WTC11 (cell line): ENCODE measurements around the gene PRKAR1B. TPM values are rescaled to one million over a fixed set of nuclear protein-coding genes. Genes with fewer than 3 reads are reported as not detected.

Experiments used
- ATAC-seq: fragments of 200-7000 bp; cut with Tn5 transposase; 2 replicates; pipeline ENCODE4 v1.10.0; 2021; ENCODE audit warnings: mild to moderate bottlenecking, moderate library complexity
- CTCF ChIA-PET: fragments of 300-600 bp; sonication (Branson Sonifier 250); formaldehyde crosslinking; loops from one replicate; lab custom pipeline; 2021; ENCODE audit warnings: antibody characterized with exemption; lab: Charles Lee
- POLR2A ChIA-PET: fragments of 350-600 bp; sonication (Branson Sonifier 250); formaldehyde crosslinking; loops from one replicate; lab custom pipeline; 2021; ENCODE audit warnings: antibody characterized with exemption; lab: Charles Lee
- DNase-seq: peaks from one replicate; pipeline ENCODE4 v3.0.0; 2021; ENCODE audit warnings: low spot score
- H3K27ac Mint-ChIP-seq: 2 replicates; pipeline ENCODE4 v1.8.0; 2021; ENCODE audit warnings: mixed read lengths
- H3K27me3 Mint-ChIP-seq: 2 replicates; pipeline ENCODE4 v1.8.0; 2021; ENCODE audit warnings: low read depth, mild to moderate bottlenecking, moderate library complexity, mixed read lengths
- H3K36me3 Mint-ChIP-seq: 2 replicates; pipeline ENCODE4 v1.8.0; 2021; ENCODE audit warnings: mixed read lengths
- H3K4me1 Mint-ChIP-seq: 2 replicates; pipeline ENCODE4 v1.8.0; 2022; ENCODE audit warnings: mixed read lengths
- H3K4me3 Mint-ChIP-seq: 2 replicates; pipeline ENCODE4 v1.8.0; 2021; ENCODE audit warnings: mild to moderate bottlenecking, moderate library complexity, mixed read lengths
- H3K9me3 Mint-ChIP-seq: 2 replicates; pipeline ENCODE4 v1.8.0; 2021; ENCODE audit warnings: mixed read lengths
- ATF1 ChIP-seq: sonication (generic); formaldehyde crosslinking; IDR thresholded peaks from 2 replicates; pipeline ENCODE4 v1.8.1; 2023; ENCODE audit warnings: mild to moderate bottlenecking, moderate library complexity, missing genetic modification reagents
- CREM ChIP-seq: sonication (generic); formaldehyde crosslinking; IDR thresholded peaks from 2 replicates; pipeline ENCODE4 v1.8.1; 2022; ENCODE audit warnings: mild to moderate bottlenecking, missing genetic modification reagents, moderate library complexity
- ETV6 ChIP-seq: sonication (generic); formaldehyde crosslinking; IDR thresholded peaks from 2 replicates; pipeline ENCODE4 v1.8.1; 2022; ENCODE audit warnings: mild to moderate bottlenecking, missing genetic modification reagents
- FOXJ3 ChIP-seq: sonication (generic); formaldehyde crosslinking; IDR thresholded peaks from 2 replicates; pipeline ENCODE4 v1.9.0; 2021; ENCODE audit warnings: missing genetic modification reagents, mild to moderate bottlenecking, borderline replicate concordance
- KAT7 ChIP-seq: sonication (generic); formaldehyde crosslinking; IDR thresholded peaks from 2 replicates; pipeline ENCODE4 v1.8.1; 2023; ENCODE audit warnings: missing genetic modification reagents, mild to moderate bottlenecking, borderline replicate concordance
- NFYB ChIP-seq: sonication (generic); formaldehyde crosslinking; conservative IDR thresholded peaks from 2 replicates; pipeline ENCODE4 v1.8.0; 2022; ENCODE audit warnings: low read depth, missing genetic modification reagents
- ZNF121 ChIP-seq: sonication (generic); formaldehyde crosslinking; IDR thresholded peaks from 2 replicates; pipeline ENCODE4 v1.8.0; 2023; ENCODE audit warnings: missing genetic modification reagents
- ZNF416 ChIP-seq: fragments of 250-450 bp; sonication (Bioruptor Pico); IDR thresholded peaks from 2 replicates; pipeline ENCODE4 v1.9.0; 2021; ENCODE audit warnings: mild to moderate bottlenecking, inconsistent platforms
- total RNA-seq: library from RNA; stranded (reverse); gene quantifications from 3 replicates; pipeline ENCODE4 v1.2.3, GENCODE V29; 2021
- TF ChIP-seq, protein P1 (sequence below): sonication (generic); formaldehyde crosslinking; IDR thresholded peaks from 2 replicates; pipeline ENCODE4 v1.8.1; 2023; ENCODE audit warnings: mild to moderate bottlenecking, missing genetic modification reagents
- TF ChIP-seq, protein P2 (sequence below): fragments of 250-450 bp; sonication (Bioruptor Pico); IDR thresholded peaks from 2 replicates; pipeline ENCODE4 v2.1.2; 2022; ENCODE audit warnings: mild to moderate bottlenecking, moderate library complexity
- TF ChIP-seq, protein P3 (sequence below): sonication (generic); formaldehyde crosslinking; IDR thresholded peaks from 2 replicates; pipeline ENCODE4 v1.8.0; 2022; ENCODE audit warnings: mild to moderate bottlenecking, missing genetic modification reagents
- TF ChIP-seq, protein P4 (sequence below): fragments of 250-450 bp; sonication (Bioruptor Pico); IDR thresholded peaks from 2 replicates; pipeline ENCODE4 v1.9.0; 2021; ENCODE audit warnings: mild to moderate bottlenecking, borderline replicate concordance
- TF ChIP-seq, protein P5 (sequence below): sonication (generic); formaldehyde crosslinking; IDR thresholded peaks from 2 replicates; pipeline ENCODE4 v1.8.1; 2023; ENCODE audit warnings: mild to moderate bottlenecking, missing genetic modification reagents, moderate library complexity

Gene PRKAR1B
- total RNA-seq, 1 experiment from 2014 or later = 43.6 TPM

DNA sequence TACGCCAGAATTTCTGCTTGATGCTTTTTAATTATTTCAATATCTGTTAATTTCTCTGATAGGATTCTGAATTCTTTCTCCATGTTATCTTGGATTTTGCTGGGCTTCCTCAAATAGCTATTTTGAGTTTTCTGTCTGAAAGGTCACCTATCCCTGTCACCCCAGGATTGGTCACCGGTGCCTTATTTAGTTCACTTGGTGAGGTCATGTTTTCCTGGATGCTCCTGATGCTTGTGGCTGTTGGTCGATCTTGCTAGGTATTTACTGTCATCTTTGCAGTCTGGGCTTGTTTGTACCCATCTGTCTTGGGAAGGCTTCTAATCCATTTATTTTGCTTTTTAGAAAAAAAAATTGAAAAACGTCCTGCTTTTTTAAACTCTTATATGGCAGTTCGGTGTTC, 11.2 kb upstream of the PRKAR1B start (continued):
- TF ChIP-seq, protein P1, sequence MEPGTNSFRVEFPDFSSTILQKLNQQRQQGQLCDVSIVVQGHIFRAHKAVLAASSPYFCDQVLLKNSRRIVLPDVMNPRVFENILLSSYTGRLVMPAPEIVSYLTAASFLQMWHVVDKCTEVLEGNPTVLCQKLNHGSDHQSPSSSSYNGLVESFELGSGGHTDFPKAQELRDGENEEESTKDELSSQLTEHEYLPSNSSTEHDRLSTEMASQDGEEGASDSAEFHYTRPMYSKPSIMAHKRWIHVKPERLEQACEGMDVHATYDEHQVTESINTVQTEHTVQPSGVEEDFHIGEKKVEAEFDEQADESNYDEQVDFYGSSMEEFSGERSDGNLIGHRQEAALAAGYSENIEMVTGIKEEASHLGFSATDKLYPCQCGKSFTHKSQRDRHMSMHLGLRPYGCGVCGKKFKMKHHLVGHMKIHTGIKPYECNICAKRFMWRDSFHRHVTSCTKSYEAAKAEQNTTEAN (CRISPR knock-in tag) = no peak
- TF ChIP-seq ZNF416 = no peak
- TF ChIP-seq KAT7 (CRISPR knock-in tag) = no peak

DNA sequence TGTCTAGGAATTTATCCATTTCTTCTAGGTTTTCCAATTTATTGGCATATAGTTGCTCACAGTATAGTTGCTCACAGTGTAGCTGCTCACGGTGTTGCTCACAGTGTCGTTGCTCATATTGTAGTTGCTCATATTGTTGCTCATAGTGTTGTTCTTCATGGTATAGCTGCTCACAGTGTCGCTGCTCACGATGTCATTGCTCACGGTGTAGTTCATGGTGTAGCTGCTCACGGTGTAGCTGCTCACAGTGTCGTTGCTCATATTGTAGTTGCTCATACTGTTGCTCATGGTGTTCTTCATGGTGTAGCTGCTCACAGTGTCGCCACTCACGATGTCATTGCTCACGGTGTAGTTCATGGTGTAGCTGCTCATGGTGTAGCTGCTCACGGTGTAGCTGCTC, 7.7 kb upstream of the PRKAR1B start:
- Mint-ChIP-seq H3K27me3 (no peaks in the 10 kb centered on the region), H3K27ac (no peak overlapping the region), H3K4me3 (no peak overlapping the region)
- ChIA-PET POLR2A (interaction anchor here (0.6 kb wide), 1 partner anchor 219 kb away, joined by 3 read pairs; no protein-coding TSS in a partner anchor), CTCF (no interaction called here)
- ATAC-seq = no peak
- DNase-seq = no peak
- TF ChIP-seq ZNF121 (CRISPR knock-in tag) = no peak
- no peak for TF ChIP-seq CREM
- TF ChIP-seq, protein P2, sequence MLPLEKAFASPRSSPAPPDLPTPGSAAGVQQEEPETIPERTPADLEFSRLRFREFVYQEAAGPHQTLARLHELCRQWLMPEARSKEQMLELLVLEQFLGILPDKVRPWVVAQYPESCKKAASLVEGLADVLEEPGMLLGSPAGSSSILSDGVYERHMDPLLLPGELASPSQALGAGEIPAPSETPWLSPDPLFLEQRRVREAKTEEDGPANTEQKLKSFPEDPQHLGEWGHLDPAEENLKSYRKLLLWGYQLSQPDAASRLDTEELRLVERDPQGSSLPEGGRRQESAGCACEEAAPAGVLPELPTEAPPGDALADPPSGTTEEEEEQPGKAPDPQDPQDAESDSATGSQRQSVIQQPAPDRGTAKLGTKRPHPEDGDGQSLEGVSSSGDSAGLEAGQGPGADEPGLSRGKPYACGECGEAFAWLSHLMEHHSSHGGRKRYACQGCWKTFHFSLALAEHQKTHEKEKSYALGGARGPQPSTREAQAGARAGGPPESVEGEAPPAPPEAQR (CRISPR knock-in tag) = no peak
- no peak for TF ChIP-seq ETV6 (CRISPR knock-in tag)
- TF ChIP-seq, protein P3, sequence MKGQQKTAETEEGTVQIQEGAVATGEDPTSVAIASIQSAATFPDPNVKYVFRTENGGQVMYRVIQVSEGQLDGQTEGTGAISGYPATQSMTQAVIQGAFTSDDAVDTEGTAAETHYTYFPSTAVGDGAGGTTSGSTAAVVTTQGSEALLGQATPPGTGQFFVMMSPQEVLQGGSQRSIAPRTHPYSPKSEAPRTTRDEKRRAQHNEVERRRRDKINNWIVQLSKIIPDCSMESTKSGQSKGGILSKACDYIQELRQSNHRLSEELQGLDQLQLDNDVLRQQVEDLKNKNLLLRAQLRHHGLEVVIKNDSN (CRISPR knock-in tag) = no peak
- TF ChIP-seq, protein P4, sequence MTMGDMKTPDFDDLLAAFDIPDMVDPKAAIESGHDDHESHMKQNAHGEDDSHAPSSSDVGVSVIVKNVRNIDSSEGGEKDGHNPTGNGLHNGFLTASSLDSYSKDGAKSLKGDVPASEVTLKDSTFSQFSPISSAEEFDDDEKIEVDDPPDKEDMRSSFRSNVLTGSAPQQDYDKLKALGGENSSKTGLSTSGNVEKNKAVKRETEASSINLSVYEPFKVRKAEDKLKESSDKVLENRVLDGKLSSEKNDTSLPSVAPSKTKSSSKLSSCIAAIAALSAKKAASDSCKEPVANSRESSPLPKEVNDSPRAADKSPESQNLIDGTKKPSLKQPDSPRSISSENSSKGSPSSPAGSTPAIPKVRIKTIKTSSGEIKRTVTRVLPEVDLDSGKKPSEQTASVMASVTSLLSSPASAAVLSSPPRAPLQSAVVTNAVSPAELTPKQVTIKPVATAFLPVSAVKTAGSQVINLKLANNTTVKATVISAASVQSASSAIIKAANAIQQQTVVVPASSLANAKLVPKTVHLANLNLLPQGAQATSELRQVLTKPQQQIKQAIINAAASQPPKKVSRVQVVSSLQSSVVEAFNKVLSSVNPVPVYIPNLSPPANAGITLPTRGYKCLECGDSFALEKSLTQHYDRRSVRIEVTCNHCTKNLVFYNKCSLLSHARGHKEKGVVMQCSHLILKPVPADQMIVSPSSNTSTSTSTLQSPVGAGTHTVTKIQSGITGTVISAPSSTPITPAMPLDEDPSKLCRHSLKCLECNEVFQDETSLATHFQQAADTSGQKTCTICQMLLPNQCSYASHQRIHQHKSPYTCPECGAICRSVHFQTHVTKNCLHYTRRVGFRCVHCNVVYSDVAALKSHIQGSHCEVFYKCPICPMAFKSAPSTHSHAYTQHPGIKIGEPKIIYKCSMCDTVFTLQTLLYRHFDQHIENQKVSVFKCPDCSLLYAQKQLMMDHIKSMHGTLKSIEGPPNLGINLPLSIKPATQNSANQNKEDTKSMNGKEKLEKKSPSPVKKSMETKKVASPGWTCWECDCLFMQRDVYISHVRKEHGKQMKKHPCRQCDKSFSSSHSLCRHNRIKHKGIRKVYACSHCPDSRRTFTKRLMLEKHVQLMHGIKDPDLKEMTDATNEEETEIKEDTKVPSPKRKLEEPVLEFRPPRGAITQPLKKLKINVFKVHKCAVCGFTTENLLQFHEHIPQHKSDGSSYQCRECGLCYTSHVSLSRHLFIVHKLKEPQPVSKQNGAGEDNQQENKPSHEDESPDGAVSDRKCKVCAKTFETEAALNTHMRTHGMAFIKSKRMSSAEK (CRISPR knock-in tag) = no peak
- no peak for TF ChIP-seq NFYB (CRISPR knock-in tag)
- no peak for TF ChIP-seq FOXJ3 (CRISPR knock-in tag)
- TF ChIP-seq ATF1 (CRISPR knock-in tag) = no peak
- TF ChIP-seq, all 79 proteins: peak for 0
- Mint-ChIP-seq H3K36me3 (peaks cover 16% of the 10 kb centered on the region), H3K9me3 (0 out of 2 replicates have a peak, but pooled peaks cover 4% of the 10 kb centered on the region), H3K4me1 (no peaks in the 10 kb centered on the region)

DNA sequence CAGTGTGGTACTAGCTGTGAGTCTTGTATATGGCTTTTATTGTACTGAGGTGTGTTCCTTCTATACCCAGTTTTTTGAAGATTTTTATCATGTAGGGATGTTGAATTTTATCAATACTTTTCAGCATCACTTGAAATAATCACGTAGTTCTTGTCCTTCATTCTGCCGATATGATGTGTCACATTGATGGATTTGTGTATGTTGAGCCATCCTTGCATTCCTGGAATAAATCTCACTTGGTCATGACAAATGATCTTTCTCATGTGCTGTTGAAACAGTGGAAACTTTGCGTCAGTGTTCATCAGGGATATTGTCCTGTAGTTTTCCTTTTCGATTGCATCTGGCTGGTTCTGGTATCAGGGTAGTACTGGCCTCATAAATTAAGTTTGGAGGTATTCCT, 7.1 kb upstream of the PRKAR1B start:
- H3K27ac Mint-ChIP-seq = no peak overlapping the region
- CTCF ChIA-PET = no interaction called here
- POLR2A ChIA-PET = no interaction called here

More for the DNA sequence above, 7.1 kb upstream of the PRKAR1B start:
- TF ChIP-seq, protein P5, sequence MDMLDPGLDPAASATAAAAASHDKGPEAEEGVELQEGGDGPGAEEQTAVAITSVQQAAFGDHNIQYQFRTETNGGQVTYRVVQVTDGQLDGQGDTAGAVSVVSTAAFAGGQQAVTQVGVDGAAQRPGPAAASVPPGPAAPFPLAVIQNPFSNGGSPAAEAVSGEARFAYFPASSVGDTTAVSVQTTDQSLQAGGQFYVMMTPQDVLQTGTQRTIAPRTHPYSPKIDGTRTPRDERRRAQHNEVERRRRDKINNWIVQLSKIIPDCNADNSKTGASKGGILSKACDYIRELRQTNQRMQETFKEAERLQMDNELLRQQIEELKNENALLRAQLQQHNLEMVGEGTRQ = no peak
- H3K4me3 Mint-ChIP-seq = no peak overlapping the region
- ATAC-seq (no peak), DNase-seq (no peak)
- H3K9me3 Mint-ChIP-seq = 0 out of 2 replicates have a peak, but pooled peaks cover 4% of the 10 kb centered on the region
- H3K27me3 Mint-ChIP-seq = no peaks in the 10 kb centered on the region
- H3K36me3 Mint-ChIP-seq = peaks cover 19% of the 10 kb centered on the region
- H3K4me1 Mint-ChIP-seq = no peaks in the 10 kb centered on the region
